HG03520 (cell line): ENCODE measurements around the gene CFDP1.
"Not testable (repeated sequence)": the region's sequence is repeated elsewhere in the genome, so short reads cannot be mapped to it uniquely, and the experiment has no call there.

Experiments
- ATAC-seq: cut with Tn5 transposase; IDR thresholded peaks from one replicate; pipeline ENCODE4 v1.9.1; 2021; ENCODE audit warnings: mild to moderate bottlenecking, moderate library complexity; ENCODE audit not compliant: unreplicated experiment

Gene CFDP1

GRCh38 chr16:75301804-75302203 lies 131.5 kb downstream of the CFDP1 start:
- ATAC-seq: no peak

- no peak for ATAC-seq
Observed at GRCh38 chr16:75298267-75298666, 135.0 kb downstream of the CFDP1 start.

- no peak for ATAC-seq
Observed at GRCh38 chr16:75296606-75297005, 136.7 kb downstream of the CFDP1 start.

- no peak for ATAC-seq
Observed at GRCh38 chr16:75294773-75295459, 138.4 kb downstream of the CFDP1 start.

GRCh38 chr16:75293772-75294171 lies 139.5 kb downstream of the CFDP1 start:
- no peak for ATAC-seq

- no peak for ATAC-seq
Observed at GRCh38 chr16:75293173-75293572, 140.1 kb downstream of the CFDP1 start.

GRCh38 chr16:75292691-75293090 lies 140.6 kb downstream of the CFDP1 start:
- ATAC-seq: no peak

- ATAC-seq: no peak
Observed at GRCh38 chr16:75289189-75289588, 144.1 kb downstream of the CFDP1 start.

GRCh38 chr16:75288596-75289120 lies 144.6 kb downstream of the CFDP1 start:
- ATAC-seq: no peak

GRCh38 chr16:75288181-75288580 lies 145.1 kb downstream of the CFDP1 start:
- no peak for ATAC-seq

- no peak for ATAC-seq
Observed at GRCh38 chr16:75287708-75288107, 145.6 kb downstream of the CFDP1 start.

- no peak for ATAC-seq
Observed at GRCh38 chr16:75286389-75286788, 146.9 kb downstream of the CFDP1 start.

GRCh38 chr16:75282466-75283281 lies 150.6 kb downstream of the CFDP1 start:
- no peak for ATAC-seq

- ATAC-seq: no peak
Observed at GRCh38 chr16:75281826-75282225, 151.5 kb downstream of the CFDP1 start.

GRCh38 chr16:75281009-75281408 lies 152.3 kb downstream of the CFDP1 start:
- ATAC-seq: not testable (repeated sequence)

GRCh38 chr16:75280331-75280804 lies 152.9 kb downstream of the CFDP1 start:
- ATAC-seq: no peak

- ATAC-seq: no peak
Observed at GRCh38 chr16:75279305-75279704, 154.0 kb downstream of the CFDP1 start.

GRCh38 chr16:75273054-75273925 lies 160.0 kb downstream of the CFDP1 start:
- ATAC-seq: no peak

- not testable (repeated sequence) for ATAC-seq
Observed at GRCh38 chr16:75272629-75273028, 160.7 kb downstream of the CFDP1 start.

GRCh38 chr16:75272097-75272551 lies 161.2 kb downstream of the CFDP1 start:
- no peak for ATAC-seq
